Caco-2 (cell line): ENCODE data around the gene LRP1B. TPM values are rescaled to one million over a fixed set of nuclear protein-coding genes. Genes with fewer than 3 reads are reported as not detected.

ENCODE experiments used
- BruUV-seq: library from RNA; stranded (reverse); fragments of 400-500 nt; replicated peaks from 2 replicates; lab custom pipeline; 2021; lab: Mats Ljungman, UMichigan
- CTCF ChIA-PET: fragments of 300-600 bp; sonication (Branson Sonifier 250); formaldehyde crosslinking; loops from one replicate; lab custom pipeline; 2022; ENCODE audit warnings: antibody characterized with exemption; lab: Charles Lee
- POLR2A ChIA-PET: fragments of 300-600 bp; sonication (Branson Sonifier 250); formaldehyde crosslinking; loops from one replicate; lab custom pipeline; 2022; ENCODE audit warnings: antibody characterized with exemption; lab: Charles Lee
- DNase-seq, 2 experiments: peaks; one replicate each; pipeline versions ENCODE4 v3.0.0 to v3.0.0-alpha.2; 2020 to 2022
- H3K27me3 ChIP-seq: replicated peaks from 2 replicates; pipeline ENCODE4 v1.6.0; 2011; ENCODE audit warnings: low read length; ENCODE audit not compliant: control insufficient read depth, insufficient read depth
- H3K36me3 ChIP-seq: 2 replicates; pipeline ENCODE4 v1.5.1; 2011; ENCODE audit warnings: low read length; ENCODE audit not compliant: control insufficient read depth, insufficient read depth
- H3K4me1 ChIP-seq: fragments of 250-450 bp; sonication (Bioruptor Pico); 2 replicates; pipeline ENCODE4 v1.5.1; 2020; ENCODE audit warnings: mild to moderate bottlenecking
- H3K4me3 ChIP-seq: 2 replicates; pipeline ENCODE4 v1.5.1; 2011; ENCODE audit warnings: low read depth, mild to moderate bottlenecking, control low read depth, low read length
- H3K9me3 ChIP-seq: fragments of 250-450 bp; sonication (Bioruptor Pico); 2 replicates; pipeline ENCODE4 v1.5.1; 2020; ENCODE audit warnings: mild to moderate bottlenecking, moderate library complexity
- H3K27ac Mint-ChIP-seq: one replicate; pipeline ENCODE4 v1.8.0; 2022; ENCODE audit warnings: mixed read lengths; ENCODE audit not compliant: unreplicated experiment
- H3K27me3 Mint-ChIP-seq: one replicate; pipeline ENCODE4 v1.8.0; 2022; ENCODE audit warnings: mixed read lengths; ENCODE audit not compliant: insufficient read depth, unreplicated experiment
- H3K36me3 Mint-ChIP-seq: one replicate; pipeline ENCODE4 v1.8.0; 2022; ENCODE audit warnings: mild to moderate bottlenecking, mixed read lengths; ENCODE audit not compliant: insufficient read depth, unreplicated experiment
- H3K4me1 Mint-ChIP-seq: one replicate; pipeline ENCODE4 v1.8.0; 2022; ENCODE audit warnings: low read depth, mixed read lengths; ENCODE audit not compliant: unreplicated experiment
- H3K4me3 Mint-ChIP-seq: one replicate; pipeline ENCODE4 v1.8.0; 2022; ENCODE audit warnings: mild to moderate bottlenecking, moderate library complexity, mixed read lengths; ENCODE audit not compliant: unreplicated experiment
- H3K9me3 Mint-ChIP-seq: one replicate; pipeline ENCODE4 v1.8.0; 2022; ENCODE audit warnings: mixed read lengths; ENCODE audit not compliant: unreplicated experiment
- CTCF ChIP-seq, 2 experiments: fragments of 200-600 bp in 1 of 2; IDR thresholded peaks; 1 replicate in 1 of 2; 2 replicates in 1 of 2; pipeline versions ENCODE4 v1.5.1 to v1.8.0; 2011 to 2022; ENCODE audit warnings: antibody characterized with exemption in 1 of 2, control low read depth in 1 of 2, inconsistent platforms in 1 of 2, low read depth in 1 of 2, low read length in 1 of 2, mild to moderate bottlenecking in 1 of 2, moderate library complexity in 1 of 2; ENCODE audit not compliant: insufficient read depth in 1 of 2, severe bottlenecking in 1 of 2, unreplicated experiment in 1 of 2
- intact Hi-C: fragments of 100-400 bp; cut with micrococcal nuclease; formaldehyde crosslinking; loops from one replicate; pipeline ENCODE4 v1.10.0; 2022; ENCODE audit not compliant: unreplicated experiment
- total RNA-seq: library from RNA; stranded (reverse); gene quantifications from 2 replicates; pipeline ENCODE4 v1.2.3, GENCODE V29; 2022

The LRP1B gene
- total RNA-seq, 1 experiment from 2014 or later, result not detected

GRCh38 chr2:142037066-142037465, 93.8 kb downstream of the LRP1B start:
- no peak overlapping the region for H3K4me3 ChIP-seq
- ChIA-PET POLR2A (no interaction called here), CTCF (no interaction called here)
- no peak overlapping the region for H3K27ac Mint-ChIP-seq
- no peaks in the 10 kb centered on the region for H3K9me3 Mint-ChIP-seq
- no peak for TF ChIP-seq CTCF (IDR thresholded peaks at IDR 0.05; ENCODE audit: insufficient read depth in 1 of 2, low read depth in 1 of 2, low read length in 1 of 2, severe bottlenecking in 1 of 2, unreplicated experiment in 1 of 2)
- no peak overlapping the region for H3K4me3 Mint-ChIP-seq
- no peaks in the 10 kb centered on the region for H3K27me3 Mint-ChIP-seq
- intact Hi-C loops, result loop anchor here (5.0 kb wide), 1 partner anchor 95 kb away; no protein-coding TSS in a partner anchor
- no TSS peak for BruUV-seq
- H3K27me3 ChIP-seq, result no peaks in the 10 kb centered on the region
- no peaks in the 10 kb centered on the region for H3K36me3 Mint-ChIP-seq
- H3K4me1 ChIP-seq, result no peaks in the 10 kb centered on the region
- no peak for DNase-seq
- no peaks in the 10 kb centered on the region for H3K4me1 Mint-ChIP-seq
- no peaks in the 10 kb centered on the region for H3K36me3 ChIP-seq
- no peaks in the 10 kb centered on the region for H3K9me3 ChIP-seq

- Mint-ChIP-seq H3K36me3 (no peaks in the 10 kb centered on the region), H3K4me1 (no peaks in the 10 kb centered on the region), H3K27ac (no peak overlapping the region), H3K27me3 (peaks cover 6% of the 10 kb centered on the region), H3K4me3 (no peak overlapping the region), H3K9me3 (no peaks in the 10 kb centered on the region)
- TF ChIP-seq CTCF (IDR thresholded peaks at IDR 0.05; ENCODE audit: insufficient read depth in 1 of 2, low read depth in 1 of 2, low read length in 1 of 2, severe bottlenecking in 1 of 2, unreplicated experiment in 1 of 2), result no peak
- DNase-seq, result no peak
- H3K27me3 ChIP-seq, result no peaks in the 10 kb centered on the region
- H3K4me3 ChIP-seq, result no peak overlapping the region
- no peaks in the 10 kb centered on the region for H3K4me1 ChIP-seq
- no peaks in the 10 kb centered on the region for H3K9me3 ChIP-seq
- no TSS peak for BruUV-seq
- ChIA-PET POLR2A (no interaction called here), CTCF (no interaction called here)
- no peaks in the 10 kb centered on the region for H3K36me3 ChIP-seq
- intact Hi-C loops, result no loop called here
Measured at GRCh38 chr2:142033393-142033792, 97.4 kb downstream of the LRP1B start.

- no peaks in the 10 kb centered on the region for H3K36me3 Mint-ChIP-seq
- H3K27me3 ChIP-seq, result no peaks in the 10 kb centered on the region
- no peak overlapping the region for H3K4me3 Mint-ChIP-seq
- H3K4me1 ChIP-seq, result no peaks in the 10 kb centered on the region
- no peak for TF ChIP-seq CTCF (IDR thresholded peaks at IDR 0.05; ENCODE audit: insufficient read depth in 1 of 2, low read depth in 1 of 2, low read length in 1 of 2, severe bottlenecking in 1 of 2, unreplicated experiment in 1 of 2)
- intact Hi-C loops, result no loop called here
- CTCF ChIA-PET, result no interaction called here
- no peaks in the 10 kb centered on the region for H3K9me3 Mint-ChIP-seq
- POLR2A ChIA-PET, result no interaction called here
- no peaks in the 10 kb centered on the region for H3K9me3 ChIP-seq
- no TSS peak for BruUV-seq
- no peaks in the 10 kb centered on the region for H3K4me1 Mint-ChIP-seq
- H3K4me3 ChIP-seq, result no peak overlapping the region
- H3K27me3 Mint-ChIP-seq, result peaks cover 6% of the 10 kb centered on the region
- H3K27ac Mint-ChIP-seq, result no peak overlapping the region
- H3K36me3 ChIP-seq, result no peaks in the 10 kb centered on the region
- DNase-seq, result no peak
Measured at GRCh38 chr2:142031656-142032055, 99.2 kb downstream of the LRP1B start.
